Fibroblast of lung (primary cell): ENCODE data around the gene TPRG1L.

ENCODE experiments used
- CTCF ChIP-seq, 2 donors: IDR thresholded peaks in 1 of 2; conservative IDR thresholded peaks in 1 of 2; 1 replicate in 1 of 2; 2 replicates in 1 of 2; pipeline ENCODE4 v1.5.1; 2011 to 2012; ENCODE audit warnings: low read length in 2 of 2, control low read depth in 1 of 2, inconsistent platforms in 1 of 2, low read depth in 1 of 2, mild to moderate bottlenecking in 1 of 2
- EZH2 ChIP-seq: IDR thresholded peaks from 2 replicates; pipeline ENCODE4 v1.5.1; 2012; ENCODE audit warnings: low read length, control low read depth, mild to moderate bottlenecking; ENCODE audit errors: missing control alignments

- TF ChIP-seq CTCF (conservative IDR thresholded peaks at IDR 0.05 in 1 of 2, IDR thresholded peaks at IDR 0.05 in 1 of 2; ENCODE audit: low read depth in 1 of 2, low read length in 2 of 2) (no peak), EZH2 (no peak)
Measured at GRCh38 chr1:3607703-3608065, 17.1 kb upstream of the TPRG1L start.
